Purkinje cell (primary cell): Measurements from ENCODE around the gene PRTG. TPM values are rescaled to one million over a fixed set of nuclear protein-coding genes. Genes with fewer than 3 reads are reported as not detected.

Experiments used
- polyA plus RNA-seq: library from polyadenylated mRNA; unstranded; fragments of >200 nt; fragmentation: Nextera tagmentation; gene quantifications from 2 replicates; pipeline ENCODE4 v1.2.1, GENCODE V29; 2014

The PRTG gene, protein sequence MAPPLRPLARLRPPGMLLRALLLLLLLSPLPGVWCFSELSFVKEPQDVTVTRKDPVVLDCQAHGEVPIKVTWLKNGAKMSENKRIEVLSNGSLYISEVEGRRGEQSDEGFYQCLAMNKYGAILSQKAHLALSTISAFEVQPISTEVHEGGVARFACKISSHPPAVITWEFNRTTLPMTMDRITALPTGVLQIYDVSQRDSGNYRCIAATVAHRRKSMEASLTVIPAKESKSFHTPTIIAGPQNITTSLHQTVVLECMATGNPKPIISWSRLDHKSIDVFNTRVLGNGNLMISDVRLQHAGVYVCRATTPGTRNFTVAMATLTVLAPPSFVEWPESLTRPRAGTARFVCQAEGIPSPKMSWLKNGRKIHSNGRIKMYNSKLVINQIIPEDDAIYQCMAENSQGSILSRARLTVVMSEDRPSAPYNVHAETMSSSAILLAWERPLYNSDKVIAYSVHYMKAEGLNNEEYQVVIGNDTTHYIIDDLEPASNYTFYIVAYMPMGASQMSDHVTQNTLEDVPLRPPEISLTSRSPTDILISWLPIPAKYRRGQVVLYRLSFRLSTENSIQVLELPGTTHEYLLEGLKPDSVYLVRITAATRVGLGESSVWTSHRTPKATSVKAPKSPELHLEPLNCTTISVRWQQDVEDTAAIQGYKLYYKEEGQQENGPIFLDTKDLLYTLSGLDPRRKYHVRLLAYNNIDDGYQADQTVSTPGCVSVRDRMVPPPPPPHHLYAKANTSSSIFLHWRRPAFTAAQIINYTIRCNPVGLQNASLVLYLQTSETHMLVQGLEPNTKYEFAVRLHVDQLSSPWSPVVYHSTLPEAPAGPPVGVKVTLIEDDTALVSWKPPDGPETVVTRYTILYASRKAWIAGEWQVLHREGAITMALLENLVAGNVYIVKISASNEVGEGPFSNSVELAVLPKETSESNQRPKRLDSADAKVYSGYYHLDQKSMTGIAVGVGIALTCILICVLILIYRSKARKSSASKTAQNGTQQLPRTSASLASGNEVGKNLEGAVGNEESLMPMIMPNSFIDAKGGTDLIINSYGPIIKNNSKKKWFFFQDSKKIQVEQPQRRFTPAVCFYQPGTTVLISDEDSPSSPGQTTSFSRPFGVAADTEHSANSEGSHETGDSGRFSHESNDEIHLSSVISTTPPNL
- 1.3 and 1.7 TPM in 2 replicates for polyA plus RNA-seq

DNA sequence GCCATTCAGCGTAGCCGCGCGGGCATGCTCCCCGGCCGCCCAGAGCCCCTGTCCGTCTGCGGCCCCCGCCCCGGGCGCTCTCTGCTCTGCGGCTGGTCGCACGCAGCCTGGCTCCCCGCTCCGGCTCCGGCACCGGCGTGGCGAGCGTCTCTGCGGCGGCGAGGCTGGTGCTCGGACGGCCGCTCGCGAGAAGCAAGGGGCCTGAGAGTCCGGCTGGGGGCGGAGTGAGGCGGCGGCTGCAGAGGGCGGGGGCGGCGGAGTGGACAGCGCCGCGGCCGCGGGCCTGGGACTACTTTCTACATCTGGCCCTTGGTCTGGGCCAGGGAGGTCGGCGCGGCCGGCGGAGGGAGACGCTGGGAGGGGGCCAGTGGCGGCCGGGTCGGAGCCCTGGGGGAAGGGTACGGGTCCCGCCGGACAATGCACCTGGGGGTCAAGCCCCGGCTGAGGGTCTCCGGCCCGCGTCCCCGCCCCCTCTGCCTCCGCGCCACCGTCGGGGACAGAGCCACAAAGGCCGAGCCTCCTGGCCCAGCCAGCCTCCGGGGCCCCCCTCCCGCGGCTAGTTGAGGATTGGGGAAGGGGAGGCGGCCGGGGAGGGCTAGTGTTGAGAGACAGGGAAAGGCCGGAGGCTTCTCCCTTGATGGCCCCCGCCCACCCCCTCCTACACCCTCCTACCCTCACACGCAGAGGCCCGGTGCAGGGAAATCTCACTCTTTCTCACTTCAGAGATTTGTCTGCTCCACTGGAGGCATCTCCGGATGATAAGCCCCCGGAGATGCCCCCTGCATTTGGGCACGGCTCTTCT is at the start of gene PRTG:
TSS of gene PRTG (minus strand) at position 226 of the 802 bp plus-strand sequence. CDS start at position 5, 221 bp downstream.

DNA sequence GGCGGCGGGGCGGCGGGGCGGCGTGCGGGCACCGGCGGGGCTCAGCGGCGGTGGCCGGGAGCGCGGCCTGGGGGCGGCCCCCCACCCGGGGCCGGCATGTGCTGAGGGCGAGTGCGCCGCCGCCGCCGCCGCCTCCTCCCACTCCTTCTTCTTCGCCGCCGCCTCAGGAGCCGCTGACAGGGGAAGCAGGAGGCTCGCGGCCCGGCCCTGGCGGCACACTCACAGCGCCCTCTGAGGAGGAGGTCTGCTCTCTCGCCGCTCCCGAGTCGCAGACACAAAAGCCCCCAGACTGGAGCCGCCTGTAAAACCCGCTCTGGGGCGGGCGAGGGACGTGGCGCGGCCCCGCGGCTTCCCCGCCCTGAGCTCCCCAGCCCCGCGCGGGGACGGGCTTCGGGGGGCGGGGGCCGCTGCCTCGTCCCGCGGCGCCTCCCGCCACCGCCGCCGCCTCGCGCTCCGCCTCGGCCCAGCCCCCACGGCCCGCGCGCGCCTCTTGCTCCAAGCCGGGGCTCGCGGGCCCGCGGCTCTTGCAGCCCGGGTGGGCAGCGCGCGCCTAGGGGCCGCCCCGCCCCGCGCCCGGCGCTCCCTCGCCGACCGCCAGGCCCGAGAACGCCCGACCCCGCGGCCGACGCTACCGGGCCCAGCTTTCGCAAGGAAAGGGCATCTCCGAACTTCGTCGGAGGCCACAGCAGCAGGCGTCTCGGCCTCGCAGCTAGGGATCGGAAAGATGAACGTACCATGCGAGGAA is 154.7 kb downstream of the PRTG start, which contains the start of gene PYGO1:
TSS of gene PYGO1 (minus strand) at position 276 of the 745 bp plus-strand sequence. CDS start 462 bp downstream, outside the sequence.

Other genes starting within 250 kb of the PRTG start
- 7.7 and 10.3 TPM in 2 replicates for gene DNAAF4, start 234.9 kb downstream of the PRTG start, polyA plus RNA-seq
- gene PYGO1, start 154.8 kb downstream of the PRTG start, polyA plus RNA-seq: 2.4 and 4.0 TPM in 2 replicates